Measurements from ENCODE around the gene WDR59.

The WDR59 gene

GRCh38 chr16:74901606-74902005 is 83.3 kb downstream of the WDR59 start:
- no peak for TF ChIP-seq CTCF (conservative IDR thresholded peaks at IDR 0.05; ENCODE audit: low read depth, low read length)
- DNase-seq (ENCODE audit: low read depth), result no peak
- H3K4me3 ChIP-seq (ENCODE audit: low read depth, low read length), result no peak overlapping the region

- no peak overlapping the region for H3K4me3 ChIP-seq (ENCODE audit: low read depth, low read length)
- DNase-seq (ENCODE audit: low read depth), result no peak
- TF ChIP-seq CTCF (conservative IDR thresholded peaks at IDR 0.05; ENCODE audit: low read depth, low read length), result no peak
Observed at GRCh38 chr16:74899816-74900215, 85.1 kb downstream of the WDR59 start.

- DNase-seq (ENCODE audit: low read depth), result no peak
- H3K4me3 ChIP-seq (ENCODE audit: low read depth, low read length), result no peak overlapping the region
- no peak for TF ChIP-seq CTCF (conservative IDR thresholded peaks at IDR 0.05; ENCODE audit: low read depth, low read length)
Observed at GRCh38 chr16:74898659-74899058, 86.3 kb downstream of the WDR59 start.

GRCh38 chr16:74896389-74897370 is 88.2 kb downstream of the WDR59 start:
- no peak overlapping the region for H3K4me3 ChIP-seq (ENCODE audit: low read depth, low read length)
- peak; percentile 57 for DNase-seq (ENCODE audit: low read depth)
- TF ChIP-seq CTCF (conservative IDR thresholded peaks at IDR 0.05; ENCODE audit: low read depth, low read length), result no peak

- DNase-seq (ENCODE audit: low read depth), result no peak
- H3K4me3 ChIP-seq (ENCODE audit: low read depth, low read length), result no peak overlapping the region
- TF ChIP-seq CTCF (conservative IDR thresholded peaks at IDR 0.05; ENCODE audit: low read depth, low read length), result no peak
Observed at GRCh38 chr16:74893541-74893940, 91.4 kb downstream of the WDR59 start.

- DNase-seq (ENCODE audit: low read depth), result no peak
- TF ChIP-seq CTCF (conservative IDR thresholded peaks at IDR 0.05; ENCODE audit: low read depth, low read length), result no peak
Observed at GRCh38 chr16:74892574-74893461, 92.1 kb downstream of the WDR59 start.

More at GRCh38 chr16:74892574-74893461, 92.1 kb downstream of the WDR59 start:
- no peak overlapping the region for H3K4me3 ChIP-seq (ENCODE audit: low read depth, low read length)

Data from choroid plexus epithelial cell (primary cell).